ENCODE results near the gene RNF40.
"Not testable (repeated sequence)": the region's sequence is repeated elsewhere in the genome, so short reads cannot be mapped to it uniquely, and the experiment has no call there.

Gene RNF40

DNA sequence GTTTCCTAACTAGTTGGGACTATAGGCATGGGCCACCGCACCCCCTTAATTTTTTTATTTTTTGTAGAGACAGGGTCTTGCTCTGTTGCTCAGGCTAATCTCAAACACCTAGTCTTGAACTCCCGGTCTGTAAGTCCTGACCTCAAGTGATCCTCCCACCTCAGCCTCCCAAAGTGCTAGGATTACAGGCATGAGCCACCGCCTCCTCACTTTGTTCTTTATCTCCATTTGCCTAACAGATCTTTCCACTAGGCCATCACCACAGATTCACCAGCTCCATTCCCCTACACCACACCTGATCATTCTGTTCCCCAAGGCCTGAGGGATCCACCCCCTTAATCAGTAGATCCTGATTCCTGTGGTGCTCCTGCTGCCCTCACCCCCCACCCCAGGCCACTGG is 32.5 kb downstream of the RNF40 start:
- H3K9me3 Mint-ChIP-seq: no peaks in the 10 kb centered on the region
- no peak overlapping the region for H3K4me3 Mint-ChIP-seq
- no peaks in the 10 kb centered on the region for H3K36me3 Mint-ChIP-seq (ENCODE audit: low read depth)
- TF ChIP-seq, protein P1, sequence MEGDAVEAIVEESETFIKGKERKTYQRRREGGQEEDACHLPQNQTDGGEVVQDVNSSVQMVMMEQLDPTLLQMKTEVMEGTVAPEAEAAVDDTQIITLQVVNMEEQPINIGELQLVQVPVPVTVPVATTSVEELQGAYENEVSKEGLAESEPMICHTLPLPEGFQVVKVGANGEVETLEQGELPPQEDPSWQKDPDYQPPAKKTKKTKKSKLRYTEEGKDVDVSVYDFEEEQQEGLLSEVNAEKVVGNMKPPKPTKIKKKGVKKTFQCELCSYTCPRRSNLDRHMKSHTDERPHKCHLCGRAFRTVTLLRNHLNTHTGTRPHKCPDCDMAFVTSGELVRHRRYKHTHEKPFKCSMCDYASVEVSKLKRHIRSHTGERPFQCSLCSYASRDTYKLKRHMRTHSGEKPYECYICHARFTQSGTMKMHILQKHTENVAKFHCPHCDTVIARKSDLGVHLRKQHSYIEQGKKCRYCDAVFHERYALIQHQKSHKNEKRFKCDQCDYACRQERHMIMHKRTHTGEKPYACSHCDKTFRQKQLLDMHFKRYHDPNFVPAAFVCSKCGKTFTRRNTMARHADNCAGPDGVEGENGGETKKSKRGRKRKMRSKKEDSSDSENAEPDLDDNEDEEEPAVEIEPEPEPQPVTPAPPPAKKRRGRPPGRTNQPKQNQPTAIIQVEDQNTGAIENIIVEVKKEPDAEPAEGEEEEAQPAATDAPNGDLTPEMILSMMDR (IDR thresholded peaks at IDR 0.05): no peak
- H3K27ac Mint-ChIP-seq: no peak overlapping the region
- no peak for DNase-seq
- H3K27me3 Mint-ChIP-seq (ENCODE audit: low read depth, poor library complexity): peaks cover 31% of the 10 kb centered on the region
- H3K4me1 Mint-ChIP-seq: no peaks in the 10 kb centered on the region

DNA sequence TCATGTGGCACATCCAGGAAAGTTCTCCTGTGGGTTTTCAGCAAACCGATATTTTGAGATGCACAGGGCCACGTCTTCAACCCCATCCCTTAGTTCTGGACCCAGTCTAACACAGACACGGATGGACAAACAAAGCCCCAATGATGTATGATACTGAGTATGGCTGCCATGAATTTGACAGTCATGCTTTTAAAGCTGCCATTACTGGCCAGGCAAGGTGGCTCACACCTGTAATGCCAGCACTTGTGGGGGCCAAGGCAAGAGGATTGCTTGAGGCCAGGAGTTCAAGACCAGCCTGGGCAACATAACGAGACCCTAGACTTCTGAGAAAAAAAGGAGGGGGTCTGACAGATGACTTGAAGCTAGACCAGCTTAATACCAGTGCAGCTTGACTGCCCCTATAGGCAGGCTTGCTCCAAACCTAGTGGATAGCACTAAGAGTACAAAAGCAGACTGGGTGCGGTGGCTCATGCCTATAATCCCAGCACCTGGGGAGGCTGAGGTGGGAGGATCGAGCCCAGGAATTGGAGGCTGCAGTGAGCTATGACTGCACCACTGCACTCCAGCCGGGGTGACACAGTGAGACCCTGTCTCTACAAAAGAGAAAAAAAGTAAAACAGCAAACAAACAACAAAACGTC is 35.7 kb downstream of the RNF40 start:
- Mint-ChIP-seq H3K36me3 (ENCODE audit: low read depth) (no peaks in the 10 kb centered on the region), H3K4me3 (no peak overlapping the region), H3K9me3 (no peaks in the 10 kb centered on the region), H3K27ac (no peak overlapping the region), H3K27me3 (ENCODE audit: low read depth, poor library complexity) (peaks cover 29% of the 10 kb centered on the region), H3K4me1 (no peaks in the 10 kb centered on the region)
- DNase-seq: no peak
- TF ChIP-seq, protein P1 (IDR thresholded peaks at IDR 0.05): no peak

DNA sequence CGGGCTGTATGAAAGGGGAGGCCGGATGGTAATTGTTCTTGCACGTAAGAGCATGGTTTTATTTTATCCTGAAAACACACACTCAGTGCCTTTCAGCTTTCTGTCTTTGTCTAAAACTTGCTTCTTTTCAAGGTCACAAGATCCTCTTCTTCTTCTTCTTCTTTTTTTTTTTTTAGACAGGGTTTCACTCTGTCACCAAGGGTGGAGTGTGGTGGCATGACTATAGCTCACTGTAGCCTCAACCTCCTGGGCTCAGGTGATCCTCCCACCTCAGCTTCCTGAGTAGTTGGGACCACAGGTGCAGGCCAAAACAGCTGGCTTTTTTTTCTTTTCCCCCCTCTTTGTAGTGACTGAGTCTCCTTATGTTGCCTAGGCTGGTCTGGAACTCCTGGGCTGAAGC is 40.8 kb downstream of the RNF40 start:
- Mint-ChIP-seq H3K27ac (no peak overlapping the region), H3K9me3 (no peaks in the 10 kb centered on the region), H3K4me1 (peaks cover 19% of the 10 kb centered on the region), H3K4me3 (no peak overlapping the region), H3K27me3 (ENCODE audit: low read depth, poor library complexity) (peaks cover 26% of the 10 kb centered on the region), H3K36me3 (ENCODE audit: low read depth) (no peaks in the 10 kb centered on the region)
- TF ChIP-seq, protein P1 (IDR thresholded peaks at IDR 0.05): no peak
- DNase-seq: no peak

DNA sequence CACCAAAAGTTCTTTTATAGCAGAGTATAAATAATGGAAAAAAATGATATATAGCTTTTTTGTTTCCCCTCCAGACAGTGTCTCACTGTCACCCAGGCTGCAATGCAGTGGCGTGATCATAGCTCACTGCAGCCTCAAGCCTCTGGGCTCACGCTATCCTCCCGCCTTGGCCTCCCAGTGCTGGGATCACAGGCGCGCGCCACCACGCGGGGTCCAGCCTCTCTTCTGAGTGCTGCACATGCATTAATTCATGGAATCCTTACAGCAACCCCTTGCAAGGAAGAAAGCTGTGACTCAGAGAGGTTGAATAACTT is 42.9 kb downstream of the RNF40 start:
- Mint-ChIP-seq H3K4me3 (peak overlapping the region; percentile 94), H3K36me3 (ENCODE audit: low read depth) (no peaks in the 10 kb centered on the region), H3K27me3 (ENCODE audit: low read depth, poor library complexity) (peaks cover 26% of the 10 kb centered on the region), H3K4me1 (peaks cover 19% of the 10 kb centered on the region), H3K9me3 (no peaks in the 10 kb centered on the region), H3K27ac (no peak overlapping the region)
- TF ChIP-seq, protein P1 (IDR thresholded peaks at IDR 0.05): no peak
- DNase-seq: no peak

DNA sequence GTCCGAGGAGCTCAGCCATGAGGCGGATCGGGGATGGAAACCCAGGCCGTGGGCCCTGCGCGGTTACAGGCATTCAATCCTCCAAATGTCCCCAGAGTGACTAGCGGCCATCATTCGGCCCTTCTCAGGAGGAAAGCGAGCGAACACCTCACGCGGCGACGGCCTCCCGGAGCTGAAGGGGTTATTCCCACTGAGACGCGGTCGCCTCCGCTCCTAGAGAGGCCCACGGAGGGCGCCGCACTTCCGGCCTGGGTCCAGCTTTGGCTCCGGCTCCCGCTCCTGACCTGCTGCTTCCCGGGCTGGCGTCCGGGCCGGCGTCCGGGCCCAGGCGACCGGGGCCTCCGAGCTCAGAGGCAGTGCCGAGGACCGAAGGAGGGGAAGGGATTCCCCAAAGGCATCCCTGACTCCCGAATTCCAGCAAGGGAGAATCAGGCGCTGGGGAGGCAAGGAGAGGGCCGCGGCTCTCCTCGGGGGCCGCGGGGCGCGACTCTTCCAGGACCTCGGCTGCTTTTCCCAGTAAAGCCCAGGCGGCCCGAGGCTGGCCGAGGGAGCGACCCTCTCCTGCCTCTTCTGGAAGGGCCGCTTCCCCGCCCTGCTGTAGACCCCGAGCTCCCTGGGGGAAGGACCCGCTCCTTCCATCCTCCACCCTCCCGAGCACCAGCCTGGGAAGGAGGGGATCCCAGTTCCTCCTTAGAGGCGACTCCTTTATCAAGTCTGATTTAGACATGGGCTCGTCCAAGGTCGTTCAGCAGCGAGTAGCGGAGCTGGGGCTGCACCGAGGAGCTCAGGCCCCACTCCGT is 43.4 kb downstream of the RNF40 start:
- TF ChIP-seq, protein P1 (IDR thresholded peaks at IDR 0.05): no peak
- H3K27me3 Mint-ChIP-seq (ENCODE audit: low read depth, poor library complexity): peaks cover 20% of the 10 kb centered on the region
- peak; percentile 81 for DNase-seq
- H3K36me3 Mint-ChIP-seq (ENCODE audit: low read depth): no peaks in the 10 kb centered on the region
- peaks cover 19% of the 10 kb centered on the region for H3K4me1 Mint-ChIP-seq
- H3K27ac Mint-ChIP-seq: peak overlapping the region; percentile 96
- peak overlapping the region; percentile 94 for H3K4me3 Mint-ChIP-seq
- H3K9me3 Mint-ChIP-seq: no peaks in the 10 kb centered on the region

DNA sequence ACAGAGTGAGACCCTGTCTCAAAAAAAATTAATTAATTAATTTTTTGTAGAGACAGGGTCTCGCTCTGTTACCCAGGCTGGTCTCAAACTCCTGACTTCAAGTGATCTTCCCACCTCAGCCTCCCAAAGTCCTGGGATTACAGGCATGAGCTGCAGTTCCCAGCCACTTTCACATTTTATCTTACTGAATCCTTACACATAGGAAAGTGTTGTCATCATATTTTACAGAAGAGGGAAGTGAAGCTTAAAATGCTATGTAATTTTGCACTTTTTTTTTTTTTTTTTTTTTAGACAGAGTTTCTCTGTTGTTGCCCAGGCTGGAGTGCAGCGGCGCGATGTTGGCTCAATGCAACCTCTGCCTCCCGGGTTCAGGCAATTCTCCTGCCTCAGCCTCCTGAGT is 46.0 kb downstream of the RNF40 start:
- TF ChIP-seq, protein P1 (IDR thresholded peaks at IDR 0.05): no peak
- H3K4me3 Mint-ChIP-seq: no peak overlapping the region
- no peak for DNase-seq
- H3K4me1 Mint-ChIP-seq: peaks cover 19% of the 10 kb centered on the region
- H3K27me3 Mint-ChIP-seq (ENCODE audit: low read depth, poor library complexity): peaks cover 22% of the 10 kb centered on the region
- no peaks in the 10 kb centered on the region for H3K9me3 Mint-ChIP-seq
- H3K27ac Mint-ChIP-seq: no peak overlapping the region
- H3K36me3 Mint-ChIP-seq (ENCODE audit: low read depth): no peaks in the 10 kb centered on the region

DNA sequence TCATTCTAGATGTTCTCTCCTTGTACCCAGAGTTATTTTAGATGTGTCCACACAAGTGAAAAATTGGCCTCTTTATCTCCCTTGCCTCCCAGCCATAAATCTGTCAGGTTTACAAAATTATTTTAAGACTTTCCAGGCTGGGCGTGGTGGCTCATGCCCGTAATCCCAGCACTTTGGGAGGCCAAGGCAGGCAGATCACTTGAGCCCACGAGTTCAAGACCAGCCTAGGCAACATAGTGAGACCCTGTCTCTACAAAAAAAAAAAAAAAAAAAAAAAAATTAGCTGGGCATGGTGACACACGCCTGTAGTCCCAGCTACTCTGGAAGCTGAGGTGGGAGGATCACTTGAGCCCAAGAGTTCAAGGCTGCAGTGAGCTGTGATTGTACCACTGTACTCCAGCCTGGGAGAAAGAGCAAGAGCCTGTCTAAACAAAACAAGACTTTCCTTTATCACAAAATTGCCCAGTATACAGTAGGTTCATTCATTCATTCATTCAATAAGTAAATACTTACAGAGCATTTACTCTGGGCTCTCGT is 46.8 kb downstream of the RNF40 start:
- not testable (repeated sequence) for H3K36me3 Mint-ChIP-seq (ENCODE audit: low read depth); H3K27ac Mint-ChIP-seq; H3K4me3 Mint-ChIP-seq; DNase-seq; H3K9me3 Mint-ChIP-seq
- peaks cover 25% of the 10 kb centered on the region for H3K27me3 Mint-ChIP-seq (ENCODE audit: low read depth, poor library complexity)
- H3K4me1 Mint-ChIP-seq: peaks cover 24% of the 10 kb centered on the region

DNA sequence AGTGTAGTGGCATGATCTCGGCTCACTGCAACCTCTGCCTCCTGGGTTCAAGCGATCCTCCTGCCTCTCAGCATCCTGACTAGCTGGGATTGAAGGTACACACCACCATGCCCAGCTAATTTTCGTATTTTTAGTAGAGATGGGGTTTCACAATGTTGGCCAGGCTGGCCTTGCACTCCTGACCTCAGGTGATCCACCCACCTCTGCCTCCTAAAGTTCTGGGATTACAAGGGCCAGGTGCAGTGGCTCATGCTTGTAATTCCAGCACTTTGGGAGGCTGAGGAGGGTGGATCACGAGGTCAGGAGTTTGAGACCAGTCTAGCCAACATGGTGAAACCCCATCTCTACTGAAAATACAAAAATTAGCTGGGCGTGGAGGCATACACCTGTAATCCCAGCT is 47.6 kb downstream of the RNF40 start:
- H3K4me1 Mint-ChIP-seq: peaks cover 25% of the 10 kb centered on the region
- DNase-seq; H3K4me3 Mint-ChIP-seq; H3K9me3 Mint-ChIP-seq; H3K27ac Mint-ChIP-seq; H3K36me3 Mint-ChIP-seq (ENCODE audit: low read depth): not testable (repeated sequence)
- peaks cover 25% of the 10 kb centered on the region for H3K27me3 Mint-ChIP-seq (ENCODE audit: low read depth, poor library complexity)
